Measurements from ENCODE around the gene GRAMD1A. TPM values are rescaled to one million over a fixed set of nuclear protein-coding genes. Genes with fewer than 3 reads are reported as not detected.

Gene GRAMD1A
- total RNA-seq, 1 donor from 2014 or later, result 26.2 TPM

GRCh38 chr19:35030257-35031071 lies 30.3 kb downstream of the GRAMD1A start, which contains the start of gene SCN1B:
Gene SCN1B (plus strand): TSS chr19:35030470. CDS start chr19:35030821, 351 bp downstream.
- H3K4me1 ChIP-seq, result peaks cover 22% of the 10 kb centered on the region
- peaks cover 36% of the 10 kb centered on the region for H3K36me3 ChIP-seq
- TF ChIP-seq, protein P1, sequence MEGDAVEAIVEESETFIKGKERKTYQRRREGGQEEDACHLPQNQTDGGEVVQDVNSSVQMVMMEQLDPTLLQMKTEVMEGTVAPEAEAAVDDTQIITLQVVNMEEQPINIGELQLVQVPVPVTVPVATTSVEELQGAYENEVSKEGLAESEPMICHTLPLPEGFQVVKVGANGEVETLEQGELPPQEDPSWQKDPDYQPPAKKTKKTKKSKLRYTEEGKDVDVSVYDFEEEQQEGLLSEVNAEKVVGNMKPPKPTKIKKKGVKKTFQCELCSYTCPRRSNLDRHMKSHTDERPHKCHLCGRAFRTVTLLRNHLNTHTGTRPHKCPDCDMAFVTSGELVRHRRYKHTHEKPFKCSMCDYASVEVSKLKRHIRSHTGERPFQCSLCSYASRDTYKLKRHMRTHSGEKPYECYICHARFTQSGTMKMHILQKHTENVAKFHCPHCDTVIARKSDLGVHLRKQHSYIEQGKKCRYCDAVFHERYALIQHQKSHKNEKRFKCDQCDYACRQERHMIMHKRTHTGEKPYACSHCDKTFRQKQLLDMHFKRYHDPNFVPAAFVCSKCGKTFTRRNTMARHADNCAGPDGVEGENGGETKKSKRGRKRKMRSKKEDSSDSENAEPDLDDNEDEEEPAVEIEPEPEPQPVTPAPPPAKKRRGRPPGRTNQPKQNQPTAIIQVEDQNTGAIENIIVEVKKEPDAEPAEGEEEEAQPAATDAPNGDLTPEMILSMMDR (IDR thresholded peaks at IDR 0.05; ENCODE audit: borderline replicate concordance), result no peak
- H3K27ac ChIP-seq (replicated peaks), result peak within 1 kb of the TSS; percentile 65
- peak; percentile 65 for DNase-seq
- intact Hi-C loops (cut with micrococcal nuclease), result no loop called here
- no peaks in the 10 kb centered on the region for H3K27me3 ChIP-seq (ENCODE audit: low read depth)
- H3K9me3 ChIP-seq (replicated peaks), result no peaks in the 10 kb centered on the region
- H3K4me3 ChIP-seq, result peak within 1 kb of the TSS; percentile 69

DNA sequence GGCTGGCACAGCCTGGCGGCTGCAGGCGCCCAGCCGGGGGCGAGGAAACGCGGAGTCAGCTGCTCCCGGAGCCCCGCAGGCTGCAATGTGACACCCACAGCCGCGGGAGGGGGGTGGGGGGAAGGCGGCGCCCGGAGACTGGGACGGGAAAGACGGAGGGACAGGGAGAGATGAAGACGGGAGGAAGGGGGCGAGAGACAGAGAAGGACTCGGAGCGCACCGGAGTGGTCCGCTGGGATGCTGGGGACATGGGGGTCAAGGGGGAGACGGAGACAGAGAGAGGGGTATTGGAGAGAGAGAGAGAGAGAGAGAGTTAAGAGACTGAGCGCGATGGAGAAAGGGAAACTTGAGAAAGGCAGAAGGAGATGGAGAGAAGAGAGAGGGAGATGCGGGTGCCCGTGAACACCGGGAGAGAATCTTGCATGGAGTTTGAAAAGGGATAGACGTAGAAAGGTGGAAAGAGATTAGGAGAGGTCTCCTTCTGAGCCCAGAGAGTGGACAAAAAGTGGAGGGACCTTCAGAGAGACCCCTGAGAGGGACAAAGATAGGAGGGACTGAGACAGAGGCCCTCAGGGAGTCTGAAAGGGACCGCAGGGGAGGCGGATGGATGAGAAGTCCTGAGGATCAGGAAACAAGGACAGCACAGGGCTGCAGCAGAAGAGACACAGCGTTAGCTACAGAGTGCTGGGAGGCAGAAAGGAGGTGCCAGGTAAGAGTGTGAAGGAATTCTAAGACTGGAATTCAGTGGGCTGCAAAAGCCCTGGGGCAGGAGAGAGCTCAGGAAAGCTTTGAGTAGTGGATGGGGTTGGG lies 31.2 kb downstream of the GRAMD1A start:
- peak; percentile 54 for DNase-seq
- Histone ChIP-seq H3K9me3 (replicated peaks) (no peaks in the 10 kb centered on the region), H3K27me3 (ENCODE audit: low read depth) (no peaks in the 10 kb centered on the region), H3K4me3 (peak overlapping the region; percentile 69), H3K36me3 (peaks cover 27% of the 10 kb centered on the region), H3K27ac (replicated peaks) (peak overlapping the region; percentile 65), H3K4me1 (peaks cover 22% of the 10 kb centered on the region)
- TF ChIP-seq, protein P1 (IDR thresholded peaks at IDR 0.05; ENCODE audit: borderline replicate concordance), result no peak
- intact Hi-C loops (cut with micrococcal nuclease), result no loop called here

DNA sequence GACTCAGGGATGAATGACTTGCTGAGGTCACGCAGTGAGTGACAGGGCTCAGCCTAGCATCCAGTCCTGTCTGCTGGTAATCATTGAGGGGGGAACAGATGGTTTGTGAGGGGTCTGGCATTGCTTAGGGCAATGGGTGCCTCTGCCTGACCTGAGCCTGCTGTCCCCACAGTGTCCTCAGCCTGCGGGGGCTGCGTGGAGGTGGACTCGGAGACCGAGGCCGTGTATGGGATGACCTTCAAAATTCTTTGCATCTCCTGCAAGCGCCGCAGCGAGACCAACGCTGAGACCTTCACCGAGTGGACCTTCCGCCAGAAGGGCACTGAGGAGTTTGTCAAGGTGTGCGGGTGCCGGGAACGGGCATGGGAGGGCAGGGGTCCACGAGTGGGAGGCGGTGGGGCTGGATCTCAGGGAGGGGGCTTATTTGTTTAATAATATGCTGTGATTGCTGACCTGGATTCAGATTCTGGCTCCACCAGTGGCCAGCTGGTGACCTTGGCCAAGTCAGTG lies 32.3 kb downstream of the GRAMD1A start:
- TF ChIP-seq, protein P1 (IDR thresholded peaks at IDR 0.05; ENCODE audit: borderline replicate concordance), result no peak
- Histone ChIP-seq H3K4me3 (no peak overlapping the region), H3K9me3 (replicated peaks) (no peaks in the 10 kb centered on the region), H3K4me1 (peaks cover 26% of the 10 kb centered on the region), H3K36me3 (peaks cover 16% of the 10 kb centered on the region), H3K27ac (replicated peaks) (no peak overlapping the region), H3K27me3 (ENCODE audit: low read depth) (no peaks in the 10 kb centered on the region)
- intact Hi-C loops (cut with micrococcal nuclease), result no loop called here
- no peak for DNase-seq

GRCh38 chr19:35033067-35034004 lies 33.2 kb downstream of the GRAMD1A start:
- H3K27ac ChIP-seq (replicated peaks), result no peak overlapping the region

More at GRCh38 chr19:35033067-35034004, 33.2 kb downstream of the GRAMD1A start:
- H3K36me3 ChIP-seq, result peaks cover 14% of the 10 kb centered on the region
- H3K4me3 ChIP-seq, result no peak overlapping the region
- H3K9me3 ChIP-seq (replicated peaks), result no peaks in the 10 kb centered on the region
- TF ChIP-seq, protein P1 (IDR thresholded peaks at IDR 0.05; ENCODE audit: borderline replicate concordance), result no peak
- no peak for DNase-seq
- intact Hi-C loops (cut with micrococcal nuclease), result no loop called here
- no peaks in the 10 kb centered on the region for H3K27me3 ChIP-seq (ENCODE audit: low read depth)
- peaks cover 35% of the 10 kb centered on the region for H3K4me1 ChIP-seq

Data from left ventricle myocardium inferior (tissue), 1 donor.